AG09319 (cell line): ENCODE data around the gene AP1G2.
"Not testable (repeated sequence)": the region's sequence is repeated elsewhere in the genome, so short reads cannot be mapped to it uniquely, and the experiment has no call there.

Source experiments
- DNase-seq: peaks from one replicate; pipeline ENCODE4 v3.0.0-alpha.2; 2010; ENCODE audit warnings: low read depth; ENCODE audit errors: extremely low read depth
- CTCF ChIP-seq: IDR thresholded peaks from 2 replicates; pipeline ENCODE4 v1.5.1; 2011; ENCODE audit warnings: low read depth, mild to moderate bottlenecking, inconsistent platforms, low read length, moderate library complexity

The AP1G2 gene

GRCh38 chr14:23543403-23543802 lies 24.2 kb downstream of the AP1G2 start:
- no peak for DNase-seq
- TF ChIP-seq CTCF = no peak

- DNase-seq = no peak
- no peak for TF ChIP-seq CTCF
Observed at GRCh38 chr14:23542261-23542660, 25.3 kb downstream of the AP1G2 start.

- no peak for DNase-seq
- TF ChIP-seq CTCF = no peak
Observed at GRCh38 chr14:23540141-23540469, 27.5 kb downstream of the AP1G2 start.

GRCh38 chr14:23539248-23540140 lies 28.1 kb downstream of the AP1G2 start:
- DNase-seq = no peak
- TF ChIP-seq CTCF = peak; percentile 66

GRCh38 chr14:23538785-23539184 lies 28.8 kb downstream of the AP1G2 start:
- no peak for DNase-seq
- TF ChIP-seq CTCF = no peak

GRCh38 chr14:23538050-23538718 lies 29.4 kb downstream of the AP1G2 start:
- TF ChIP-seq CTCF = no peak
- no peak for DNase-seq

GRCh38 chr14:23537351-23538049 lies 30.1 kb downstream of the AP1G2 start:
- TF ChIP-seq CTCF = no peak
- DNase-seq = no peak

GRCh38 chr14:23536906-23537305 lies 30.7 kb downstream of the AP1G2 start:
- DNase-seq = not testable (repeated sequence)
